ENCODE results near the gene CEP44.
"Not testable (repeated sequence)": the region's sequence is repeated elsewhere in the genome, so short reads cannot be mapped to it uniquely, and the experiment has no call there.

CEP44 gene

GRCh38 chr4:174279433-174280155 lies 4.1 kb upstream of the CEP44 start:
- DNase-seq: no peak

- DNase-seq: no peak
Measured at GRCh38 chr4:174281182-174281737, 2.5 kb upstream of the CEP44 start.

GRCh38 chr4:174281901-174282300 lies 1.8 kb upstream of the CEP44 start:
- DNase-seq: no peak

GRCh38 chr4:174282836-174283506 lies 740 bp upstream of the CEP44 start:
- DNase-seq: peak; percentile 73 to 86

- DNase-seq: no peak
Measured at GRCh38 chr4:174284487-174284886, 776 bp downstream of the CEP44 start.

GRCh38 chr4:174286870-174287269 lies 3.2 kb downstream of the CEP44 start:
- DNase-seq: no peak

GRCh38 chr4:174292473-174292872 lies 8.8 kb downstream of the CEP44 start:
- no peak for DNase-seq

- DNase-seq: not testable (repeated sequence)
Measured at GRCh38 chr4:174294641-174295040, 10.9 kb downstream of the CEP44 start.

GRCh38 chr4:174295142-174295541 lies 11.4 kb downstream of the CEP44 start:
- DNase-seq: not testable (repeated sequence)

GRCh38 chr4:174303687-174304086 lies 20.0 kb downstream of the CEP44 start:
- DNase-seq: no peak

- DNase-seq: no peak
Measured at GRCh38 chr4:174304664-174305063, 21.0 kb downstream of the CEP44 start.

- DNase-seq: no peak
Measured at GRCh38 chr4:174305961-174306360, 22.2 kb downstream of the CEP44 start.

- no peak for DNase-seq
Measured at GRCh38 chr4:174307694-174308093, 24.0 kb downstream of the CEP44 start.

GRCh38 chr4:174312993-174313392 lies 29.3 kb downstream of the CEP44 start:
- DNase-seq: no peak

- no peak for DNase-seq
Measured at GRCh38 chr4:174314274-174314673, 30.6 kb downstream of the CEP44 start.

- no peak for DNase-seq
Measured at GRCh38 chr4:174314770-174315169, 31.1 kb downstream of the CEP44 start.

- DNase-seq: no peak
Measured at GRCh38 chr4:174316546-174316945, 32.8 kb downstream of the CEP44 start.

- DNase-seq: no peak
Measured at GRCh38 chr4:174316954-174317353, 33.2 kb downstream of the CEP44 start.

- DNase-seq: no peak
Measured at GRCh38 chr4:174317531-174317930, 33.8 kb downstream of the CEP44 start.

- peak in 1 of 2 experiments; percentile 1 for DNase-seq
Measured at GRCh38 chr4:174318829-174319764, 35.4 kb downstream of the CEP44 start.

- no peak for DNase-seq
Measured at GRCh38 chr4:174320494-174321199, 36.9 kb downstream of the CEP44 start.

- no peak for DNase-seq
Measured at GRCh38 chr4:174324236-174324635, 40.5 kb downstream of the CEP44 start.
